Pancreas (tissue), 10 donors: ENCODE data around the gene TMEM30B. TPM values are rescaled to one million over a fixed set of nuclear protein-coding genes. Genes with fewer than 3 reads are reported as not detected.

Experiments used
- ATAC-seq, 4 donors: fragments of 200-7000 bp; cut with Tn5 transposase; one replicate each; pipeline versions ENCODE4 v1.8.0 to v1.9.1; 2020; ENCODE audit warnings: mild to moderate bottlenecking in 4 of 4, moderate library complexity in 4 of 4
- DNase-seq, 6 donors: peaks; one replicate each; pipeline ENCODE4 v3.0.0-alpha.2; 2020
- FAIRE-seq: peaks from 2 replicates; lab custom pipeline; 2012; peaks lifted over from hg19 to GRCh38; lab: Jason Lieb, UNC
- H3K27ac ChIP-seq, 4 donors: fragments of 200-600 bp; sonication (generic); 1 replicate in 3 of 4; 2 replicates in 1 of 4; pipeline versions ENCODE4 v1.5.0 to v1.8.0; 2020
- H3K27me3 ChIP-seq, 4 donors: fragments of 200-600 bp; one replicate each; pipeline ENCODE4 v1.8.0; 2021
- H3K36me3 ChIP-seq, 3 donors: fragments of 200-600 bp; sonication (generic) in 1 of 3; one replicate each; pipeline versions ENCODE4 v1.5.0 to v1.8.0; 2020 to 2021
- H3K4me1 ChIP-seq, 3 donors: fragments of 200-600 bp; one replicate each; pipeline ENCODE4 v1.8.0; 2021
- H3K4me3 ChIP-seq, 4 donors: fragments of 200-600 bp; sonication (generic) in 2 of 4; one replicate each; pipeline versions ENCODE4 v1.5.0 to v1.8.0; 2020 to 2021
- H3K9me3 ChIP-seq, 4 donors: fragments of 200-600 bp; one replicate each; pipeline ENCODE4 v1.8.0; 2021
- CTCF ChIP-seq, 4 donors: fragments of 200-600 bp; sonication (generic) in 3 of 4; IDR thresholded peaks; one replicate each; pipeline versions ENCODE4 v1.5.0 to v1.8.0; 2021; ENCODE audit warnings: antibody characterized with exemption in 4 of 4
- WGBS, 2 donors: extraction: QIAGEN DNeasy Blood & Tissue Kit; methylation state at CpG; one replicate each; pipeline ENCODE4 v1.1.7; 2013; 5-methylcytosine and 5-hydroxymethylcytosine counted together
- intact Hi-C, 3 donors: fragments of 100-400 bp; cut with DNase I; formaldehyde crosslinking; loops; one replicate each; pipeline versions ENCODE4 v1.11.1 to v1.14.2; 2022
- polyA plus RNA-seq, 2 donors: library from polyadenylated mRNA; stranded (reverse); fragments of 200-250 nt; gene quantifications; one replicate each; pipeline ENCODE4 v1.2.3, GENCODE V29; 2013
- total RNA-seq, 6 donors: library from RNA; stranded (reverse); fragmentation: NEBNext Ultra II Directional in 4 of 6; extraction: Animal tissue kit (Norgen Biotek cat#: 25700) in 4 of 6; gene quantifications; one replicate each; pipeline versions ENCODE4 v1.2.1 to v1.2.4, GENCODE V29; 2021 to 2023
- donor health status: healthy with polysubstance abuse.
- donor health status: DM: no; HTN: no; CAD: no; lungs with moderate emphysema.
- donor health status: DM: no; HTN: no; CAD: no.
- donor health status: control.
- donor health status: control.
- donor health status: Bipolar disorder and iron deficiency.
- donor health status: DM: yes; HTN: yes; CAD: no.
- donor health status: DM: no; HTN: no; CAD: no.
- donor health status: DM: no; HTN: no; CAD: no.
- donor health status: DM: yes; HTN: yes; CAD: no.

TMEM30B gene
- total and polyA plus RNA-seq, 8 donors, result 10.1 to 21.3 (median 17.7) TPM

GRCh38 chr14:61285364-61285763, 4.2 kb upstream of the TMEM30B start:
- Histone ChIP-seq H3K9me3 (no peaks in the 10 kb centered on the region), H3K4me1 (peaks cover 13 to 26% (median 25%) of the 10 kb centered on the region in 3 donors), H3K27ac (no peak overlapping the region), H3K36me3 (no peaks in the 10 kb centered on the region), H3K4me3 (no peak overlapping the region), H3K27me3 (no peaks in the 10 kb centered on the region)
- intact Hi-C loops, result no loop called here
- DNase-seq (no peak), ATAC-seq (no peak), FAIRE-seq (no peak)
- WGBS, 2 donors, result 37 to 40% methylated on average over 4 of the region's 4 CpGs
- no peak for TF ChIP-seq CTCF (IDR thresholded peaks at IDR 0.05)

- DNase-seq (peak in 1 of 6 donors; percentile 17), ATAC-seq (no peak), FAIRE-seq (no peak)
- WGBS, 2 donors, result 41 to 44% methylated on average over 3 of the region's 3 CpGs
- no peaks in the 10 kb centered on the region for H3K36me3 ChIP-seq
- TF ChIP-seq CTCF (IDR thresholded peaks at IDR 0.05), result no peak
- H3K4me3 ChIP-seq, result peak overlapping the region in 1 of 4 donors; percentile 17
- H3K4me1 ChIP-seq, result peaks cover 13 to 26% (median 25%) of the 10 kb centered on the region in 3 donors
- no peaks in the 10 kb centered on the region for H3K27me3 ChIP-seq
- peak overlapping the region in 2 of 4 donors; percentile 42 to 47 for H3K27ac ChIP-seq
- no peaks in the 10 kb centered on the region for H3K9me3 ChIP-seq
- intact Hi-C loops, result no loop called here
Observed at GRCh38 chr14:61284001-61284400, 2.9 kb upstream of the TMEM30B start.

- peak overlapping the region in 1 of 4 donors; percentile 100 for H3K27ac ChIP-seq
Observed at GRCh38 chr14:61282746-61283145, 1.6 kb upstream of the TMEM30B start.

GRCh38 chr14:61281948-61282275, 774 bp upstream of the TMEM30B start:
- H3K27ac ChIP-seq, result peak overlapping the region in 3 of 4 donors; percentile 99 to 100 (median 99)
- FAIRE-seq (no peak), ATAC-seq (no peak), DNase-seq (no peak)
- H3K9me3 ChIP-seq, result no peaks in the 10 kb centered on the region
- no peak for TF ChIP-seq CTCF (IDR thresholded peaks at IDR 0.05)
- H3K4me1 ChIP-seq, result peaks cover 13 to 39% (median 25%) of the 10 kb centered on the region in 3 donors
- intact Hi-C loops, result no loop called here
- 17 to 25% methylated on average over 1 of the region's 1 CpG for WGBS, 2 donors
- no peaks in the 10 kb centered on the region for H3K27me3 ChIP-seq
- H3K36me3 ChIP-seq, result no peaks in the 10 kb centered on the region
- H3K4me3 ChIP-seq, result peak overlapping the region in 3 of 4 donors; percentile 61 to 86 (median 75)

More at GRCh38 chr14:61282746-61283145, 1.6 kb upstream of the TMEM30B start:
- no peak for TF ChIP-seq CTCF (IDR thresholded peaks at IDR 0.05)
- intact Hi-C loops, result no loop called here
- 86 to 87% methylated on average over 2 of the region's 2 CpGs for WGBS, 2 donors
- FAIRE-seq (no peak), DNase-seq (no peak), ATAC-seq (no peak)
- H3K27me3 ChIP-seq, result no peaks in the 10 kb centered on the region
- no peak overlapping the region for H3K4me3 ChIP-seq
- H3K36me3 ChIP-seq, result no peaks in the 10 kb centered on the region
- peaks cover 13 to 33% (median 25%) of the 10 kb centered on the region in 3 donors for H3K4me1 ChIP-seq
- H3K9me3 ChIP-seq, result no peaks in the 10 kb centered on the region

- FAIRE-seq (no peak), DNase-seq (peak; percentile 76 to 92 (median 82)), ATAC-seq (peak; percentile 68 to 78 (median 75))
- intact Hi-C loops, result no loop called here
- Histone ChIP-seq H3K9me3 (no peaks in the 10 kb centered on the region), H3K4me3 (peak overlapping the region; percentile 61 to 86 (median 72)), H3K27me3 (no peaks in the 10 kb centered on the region), H3K27ac (peak overlapping the region; percentile 98 to 100 (median 99)), H3K4me1 (peaks cover 9 to 37% (median 17%) of the 10 kb centered on the region in 3 donors), H3K36me3 (no peaks in the 10 kb centered on the region)
- WGBS, 2 donors, result 0 to 1% methylated on average over 63 to 81 of the region's 81 CpGs
- peak in 3 of 4 donors; percentile 28 to 41 (median 41) for TF ChIP-seq CTCF (IDR thresholded peaks at IDR 0.05)
Observed at GRCh38 chr14:61280526-61281185, 482 bp downstream of the TMEM30B start.
